B cell (primary cell): ENCODE data around the gene NBL1. TPM values are rescaled to one million over a fixed set of nuclear protein-coding genes. Genes with fewer than 3 reads are reported as not detected.

ENCODE experiments used
- ATAC-seq: fragments of 200-7000 bp; cut with Tn5 transposase; one replicate; pipeline ENCODE4 v1.10.0; 2021; ENCODE audit warnings: low read depth, mild to moderate bottlenecking, moderate number of reproducible peaks, moderate library complexity
- CTCF ChIA-PET: fragments of 350-600 bp; sonication (Branson Sonifier 250); formaldehyde crosslinking; loops from one replicate; lab custom pipeline; 2021; ENCODE audit warnings: antibody characterized with exemption, inconsistent platforms; lab: Charles Lee
- POLR2A ChIA-PET: fragments of 350-600 bp; sonication (Branson Sonifier 250); formaldehyde crosslinking; loops from one replicate; lab custom pipeline; 2021; ENCODE audit warnings: antibody characterized with exemption; lab: Charles Lee
- DNase-seq: peaks from one replicate; pipeline ENCODE4 v3.0.0; 2013
- H2AFZ ChIP-seq: 2 replicates; pipeline ENCODE4 v1.6.1; 2012; ENCODE audit warnings: mild to moderate bottlenecking, low read depth, low read length; ENCODE audit not compliant: insufficient read depth, poor library complexity, severe bottlenecking
- H3K27ac ChIP-seq, 2 donors: 1 replicate in 1 of 2; 2 replicates in 1 of 2; pipeline ENCODE4 v1.5.1; 2012 to 2013; ENCODE audit warnings: low read length in 2 of 2, mild to moderate bottlenecking in 2 of 2, moderate library complexity in 1 of 2
- H3K27me3 ChIP-seq, 4 experiments: fragments of 200-600 bp in 1 of 4; sonication (generic) in 1 of 4; replicated peaks in 1 of 4; 1 replicate in 2 of 4; 2 replicates in 2 of 4; pipeline versions ENCODE4 v1.6.1 to v1.7.0; 2013 to 2016; ENCODE audit warnings: low read length in 3 of 4, mild to moderate bottlenecking in 2 of 4, mixed read lengths in 1 of 4, moderate library complexity in 1 of 4; ENCODE audit not compliant: insufficient read depth in 4 of 4, control insufficient read depth in 3 of 4; ENCODE audit errors: control extremely low read depth in 1 of 4
- H3K36me3 ChIP-seq, 2 experiments: replicated peaks in 1 of 2; 1 replicate in 1 of 2; 2 replicates in 1 of 2; pipeline versions ENCODE4 v1.6.1 to v1.7.1; 2013; ENCODE audit warnings: low read length in 1 of 2; ENCODE audit not compliant: insufficient read depth in 2 of 2, control insufficient read depth in 1 of 2; ENCODE audit errors: control extremely low read depth in 1 of 2, extremely low read depth in 1 of 2
- H3K4me1 ChIP-seq, 2 donors: fragments of 200-600 bp in 1 of 2; sonication (generic) in 1 of 2; 1 replicate in 1 of 2; 2 replicates in 1 of 2; pipeline versions ENCODE4 v1.5.1 to v1.6.1; 2013 to 2017; ENCODE audit warnings: low read length in 2 of 2; ENCODE audit not compliant: control insufficient read depth in 2 of 2, insufficient read depth in 2 of 2
- H3K4me2 ChIP-seq: replicated peaks from 2 replicates; pipeline ENCODE3; 2012; ENCODE audit warnings: mild to moderate bottlenecking, low read depth, low read length; ENCODE audit not compliant: poor library complexity, severe bottlenecking
- H3K4me3 ChIP-seq, 5 experiments: fragments of 200-600 bp in 1 of 5; sonication (generic) in 1 of 5; 1 replicate in 3 of 5; 2 replicates in 2 of 5; pipeline versions ENCODE4 v1.5.1 to v1.7.0; 2011 to 2016; ENCODE audit warnings: low read length in 4 of 5, mild to moderate bottlenecking in 4 of 5, low read depth in 2 of 5, control low read depth in 1 of 5, moderate library complexity in 1 of 5; ENCODE audit not compliant: insufficient read depth in 1 of 5; ENCODE audit errors: control extremely low read depth in 1 of 5, extremely low read depth in 1 of 5
- H3K79me2 ChIP-seq: fragments of 200-600 bp; sonication (generic); one replicate; pipeline ENCODE4 v1.6.0; 2016; ENCODE audit warnings: low read length; ENCODE audit not compliant: control insufficient read depth, insufficient read depth
- H3K9ac ChIP-seq: fragments of 200-600 bp; sonication (generic); 2 replicates; pipeline ENCODE4 v1.6.1; 2017; ENCODE audit warnings: mild to moderate bottlenecking, low read length, moderate library complexity
- H3K9me3 ChIP-seq, 3 donors: one replicate each; pipeline versions ENCODE4 v1.6.1 to v1.7.1; 2013; ENCODE audit warnings: low read length in 2 of 3; ENCODE audit not compliant: control insufficient read depth in 2 of 3, insufficient read depth in 1 of 3; ENCODE audit errors: control extremely low read depth in 1 of 3
- H4K20me1 ChIP-seq: 2 replicates; pipeline ENCODE4 v1.6.0; 2012; ENCODE audit warnings: mild to moderate bottlenecking, low read length; ENCODE audit not compliant: insufficient read depth, control insufficient read depth, poor library complexity, severe bottlenecking
- H3K27ac Mint-ChIP-seq: one replicate; pipeline ENCODE4 v1.8.0; 2021; ENCODE audit warnings: mixed read lengths
- H3K27me3 Mint-ChIP-seq: one replicate; pipeline ENCODE4 v1.8.0; 2021; ENCODE audit warnings: mixed read lengths
- H3K4me1 Mint-ChIP-seq: one replicate; pipeline ENCODE4 v1.8.0; 2021; ENCODE audit warnings: mixed read lengths
- H3K4me3 Mint-ChIP-seq: one replicate; pipeline ENCODE4 v1.8.0; 2021; ENCODE audit warnings: mixed read lengths
- H3K9me3 Mint-ChIP-seq: one replicate; pipeline ENCODE4 v1.8.0; 2022; ENCODE audit warnings: mixed read lengths; ENCODE audit not compliant: insufficient read depth
- CTCF ChIP-seq: fragments of 200-600 bp; IDR thresholded peaks from one replicate; pipeline ENCODE4 v1.8.0; 2022; ENCODE audit warnings: antibody characterized with exemption, mild to moderate bottlenecking
- EZH2 ChIP-seq: IDR thresholded peaks from 2 replicates; pipeline ENCODE4 v1.6.1; 2012; ENCODE audit warnings: borderline replicate concordance, low read depth, mild to moderate bottlenecking, moderate library complexity, low read length; ENCODE audit not compliant: insufficient read depth, poor library complexity, severe bottlenecking
- WGBS: methylation state at CpG from one replicate; pipeline ENCODE4 v1.1.5; 2013; ENCODE audit warnings: missing lambda C conversion rate; ENCODE audit not compliant: insufficient coverage; 5-methylcytosine and 5-hydroxymethylcytosine counted together
- intact Hi-C: fragments of 100-400 bp; cut with micrococcal nuclease; formaldehyde crosslinking; loops from one replicate; pipeline ENCODE4 v1.10.0; 2022
- polyA plus RNA-seq: library from polyadenylated mRNA; depleted of rRNA; stranded (reverse); fragments of >200 nt; gene quantifications from 2 replicates; pipeline ENCODE4 v1.2.3, GENCODE V29; 2012
- total RNA-seq, 2 donors: library from RNA; stranded (reverse); fragments of 120-200 nt in 1 of 2; gene quantifications; 1 replicate in 1 of 2; 2 replicates in 1 of 2; pipeline versions ENCODE4 v1.2.3 to v1.2.4, GENCODE V29; 2013 to 2022

NBL1 gene
- total and polyA plus RNA-seq, 2 donors (not counting 1 experiment from before 2014, with no cell fraction given): 0.74 to 0.97 TPM

- H3K79me2 ChIP-seq: peaks cover 97% of the 10 kb centered on the region
- peaks cover 15 to 20% of the 10 kb centered on the region in 2 donors for H3K4me1 ChIP-seq
- WGBS: 100% methylated on average over 1 of the region's 4 CpGs
- no peak overlapping the region for H3K4me2 ChIP-seq
- no peaks in the 10 kb centered on the region for H3K27me3 ChIP-seq
- no peak for DNase-seq
- H3K4me3 ChIP-seq: no peak overlapping the region
- CTCF ChIA-PET: no interaction called here
- POLR2A ChIA-PET: no interaction called here
- H3K9me3 ChIP-seq: no peaks in the 10 kb centered on the region
- H3K9me3 Mint-ChIP-seq: no peaks in the 10 kb centered on the region
- peaks cover 44% of the 10 kb centered on the region for H4K20me1 ChIP-seq
- intact Hi-C loops: no loop called here
- TF ChIP-seq EZH2 (no peak), CTCF (no peak)
- no peak overlapping the region for H3K27ac ChIP-seq
- no peak for ATAC-seq
- H3K4me3 Mint-ChIP-seq: no peak overlapping the region
- H3K36me3 ChIP-seq: peaks cover 0 to 18% of the 10 kb centered on the region in 2 experiments
- H3K27ac Mint-ChIP-seq: no peak overlapping the region
- peaks cover 44% of the 10 kb centered on the region for H3K4me1 Mint-ChIP-seq
- H2AFZ ChIP-seq: no peak overlapping the region
- H3K9ac ChIP-seq: no peak overlapping the region
- H3K27me3 Mint-ChIP-seq: no peaks in the 10 kb centered on the region
Measured at GRCh38 chr1:19602486-19602885, 41.6 kb upstream of the NBL1 start.

- POLR2A ChIA-PET: interaction anchor here (1.6 kb wide), 1 partner anchor 9 kb away, joined by 5 read pairs; a partner anchor contains a TSS
- Histone ChIP-seq H3K27me3 (no peaks in the 10 kb centered on the region), H3K79me2 (peaks cover 84% of the 10 kb centered on the region), H3K27ac (no peak overlapping the region), H3K36me3 (peaks cover 1 to 18% of the 10 kb centered on the region in 2 experiments), H4K20me1 (peaks cover 63% of the 10 kb centered on the region), H3K4me2 (no peak overlapping the region), H3K9me3 (no peaks in the 10 kb centered on the region), H3K4me3 (no peak overlapping the region), H2AFZ (no peak overlapping the region), H3K9ac (no peak overlapping the region), H3K4me1 (no peaks in the 10 kb centered on the region)
- H3K27me3 Mint-ChIP-seq: no peaks in the 10 kb centered on the region
- CTCF ChIA-PET: interaction anchor here (1.4 to 1.8 kb wide), 2 partner anchors 55 to 118 kb away, joined by 4 to 5 read pairs; no protein-coding TSS in a partner anchor
- DNase-seq (no peak), ATAC-seq (no peak)
- H3K9me3 Mint-ChIP-seq: no peaks in the 10 kb centered on the region
- H3K4me1 Mint-ChIP-seq: peaks cover 20% of the 10 kb centered on the region
- no peak overlapping the region for H3K4me3 Mint-ChIP-seq
- H3K27ac Mint-ChIP-seq: no peak overlapping the region
- TF ChIP-seq CTCF (no peak), EZH2 (no peak)
- WGBS: 60% methylated on average over 1 of the region's 1 CpG
- intact Hi-C loops: no loop called here
Measured at GRCh38 chr1:19605967-19606366, 38.1 kb upstream of the NBL1 start.
